GM20000 (cell line): ENCODE data around the gene COL4A3.

Experiments used
- DNase-seq: peaks from one replicate; pipeline ENCODE4 v3.0.0; 2012; ENCODE audit warnings: low spot score
- CTCF ChIP-seq: IDR thresholded peaks from 2 replicates; pipeline ENCODE4 v1.5.1; 2012; ENCODE audit warnings: mild to moderate bottlenecking, control low read depth; ENCODE audit errors: extremely low read depth, missing control alignments

COL4A3 gene

GRCh38 chr2:227234429-227234828, 70.0 kb downstream of the COL4A3 start:
- no peak for DNase-seq
- no peak for TF ChIP-seq CTCF

- TF ChIP-seq CTCF, result no peak
- DNase-seq, result no peak
These were observed 73.4 kb downstream of the COL4A3 start for GRCh38 chr2:227237786-227238185.

GRCh38 chr2:227238238-227239237, 74.1 kb downstream of the COL4A3 start:
- peak; percentile 50 for DNase-seq
- peak; percentile 95 for TF ChIP-seq CTCF

- no peak for TF ChIP-seq CTCF
These were observed 76.6 kb downstream of the COL4A3 start for GRCh38 chr2:227241005-227241404.

GRCh38 chr2:227248876-227249275, 84.5 kb downstream of the COL4A3 start:
- DNase-seq, result no peak
- TF ChIP-seq CTCF, result no peak

More at GRCh38 chr2:227241005-227241404, 76.6 kb downstream of the COL4A3 start:
- no peak for DNase-seq

GRCh38 chr2:227252831-227253230, 88.4 kb downstream of the COL4A3 start:
- DNase-seq, result no peak
- TF ChIP-seq CTCF, result no peak

GRCh38 chr2:227256605-227257004, 92.2 kb downstream of the COL4A3 start:
- TF ChIP-seq CTCF, result no peak

More at GRCh38 chr2:227256605-227257004, 92.2 kb downstream of the COL4A3 start:
- no peak for DNase-seq
